GM23338 (cell line): Measurements from ENCODE around the gene COL8A2. TPM values are rescaled to one million over a fixed set of nuclear protein-coding genes. Genes with fewer than 3 reads are reported as not detected.

Experiments used
- ATAC-seq: fragments of 200-7000 bp; cut with Tn5 transposase; 3 replicates; pipeline ENCODE4 v1.9.1; 2020
- DNase-seq: peaks from one replicate; pipeline ENCODE4 v3.0.0-alpha.2; 2015; ENCODE audit warnings: low spot score
- H2AFZ ChIP-seq: fragments of 200-600 bp; sonication (generic); 2 replicates; pipeline ENCODE4 v1.8.0; 2016; ENCODE audit warnings: antibody characterized with exemption, mild to moderate bottlenecking, moderate library complexity
- H3F3A ChIP-seq: fragments of 200-600 bp; sonication (generic); replicated peaks from 2 replicates; pipeline ENCODE4 v1.8.0; 2017; ENCODE audit warnings: antibody characterized with exemption, mixed run types, low read depth
- H3K27ac ChIP-seq: fragments of 200-600 bp; sonication (generic); 2 replicates; pipeline ENCODE4 v1.6.1; 2016; ENCODE audit warnings: low read depth
- H3K27me3 ChIP-seq: fragments of 200-600 bp; sonication (generic); 2 replicates; pipeline ENCODE4 v1.8.0; 2016; ENCODE audit warnings: mild to moderate bottlenecking, mixed run types, moderate library complexity; ENCODE audit not compliant: insufficient read depth
- H3K36me3 ChIP-seq: fragments of 200-600 bp; sonication (generic); 2 replicates; pipeline ENCODE4 v1.8.0; 2016; ENCODE audit warnings: mild to moderate bottlenecking; ENCODE audit not compliant: insufficient read depth
- H3K4me1 ChIP-seq: fragments of 200-600 bp; sonication (generic); 2 replicates; pipeline ENCODE4 v1.8.0; 2016; ENCODE audit warnings: mild to moderate bottlenecking, moderate library complexity; ENCODE audit not compliant: insufficient read depth
- H3K4me2 ChIP-seq: fragments of 200-600 bp; sonication (generic); 2 replicates; pipeline ENCODE4 v1.7.1; 2017; ENCODE audit warnings: mixed run types
- H3K4me3 ChIP-seq: fragments of 200-600 bp; sonication (generic); 2 replicates; pipeline ENCODE4 v1.6.1; 2016; ENCODE audit warnings: mixed run types
- H3K79me2 ChIP-seq: fragments of 200-600 bp; sonication (generic); replicated peaks from 2 replicates; pipeline ENCODE4 v1.8.0; 2017; ENCODE audit warnings: mild to moderate bottlenecking; ENCODE audit not compliant: insufficient read depth
- H3K9me2 ChIP-seq: fragments of 200-600 bp; sonication (generic); 2 replicates; pipeline ENCODE4 v1.8.0; 2017; ENCODE audit not compliant: insufficient read depth
- H4K20me1 ChIP-seq: fragments of 200-600 bp; sonication (generic); replicated peaks from 2 replicates; pipeline ENCODE4 v1.8.0; 2017; ENCODE audit warnings: mild to moderate bottlenecking; ENCODE audit not compliant: insufficient read depth
- H3K27ac Mint-ChIP-seq: 2 replicates; pipeline ENCODE4 v1.8.0; 2020; ENCODE audit warnings: inconsistent platforms, mild to moderate bottlenecking, moderate library complexity, mixed read lengths
- H3K27me3 Mint-ChIP-seq: 3 replicates; pipeline ENCODE4 v1.8.0; 2022; ENCODE audit warnings: low read depth, mild to moderate bottlenecking, moderate library complexity, mixed read lengths, inconsistent platforms; ENCODE audit not compliant: insufficient read depth, poor library complexity
- H3K36me3 Mint-ChIP-seq: 3 replicates; pipeline ENCODE4 v1.8.0; 2021; ENCODE audit warnings: low read depth, mild to moderate bottlenecking, inconsistent platforms, moderate library complexity, mixed read lengths
- H3K4me1 Mint-ChIP-seq: 3 replicates; pipeline ENCODE4 v1.8.0; 2020; ENCODE audit warnings: mild to moderate bottlenecking, inconsistent platforms, mixed read lengths
- H3K4me3 Mint-ChIP-seq: 3 replicates; pipeline ENCODE4 v1.8.0; 2021; ENCODE audit warnings: moderate library complexity, mild to moderate bottlenecking, inconsistent platforms, mixed read lengths
- H3K9me3 Mint-ChIP-seq: 3 replicates; pipeline ENCODE4 v1.8.0; 2020; ENCODE audit warnings: moderate library complexity, mild to moderate bottlenecking, inconsistent platforms, mixed read lengths
- CREB1 ChIP-seq: fragments of 250-450 bp; sonication (Bioruptor Pico); IDR thresholded peaks from 2 replicates; pipeline ENCODE4 v1.5.0; 2020; ENCODE audit warnings: low read depth, mild to moderate bottlenecking, moderate library complexity
- CTCF ChIP-seq, 2 experiments: fragments of 200-600 bp in 1 of 2; sonication (generic) in 1 of 2; conservative IDR thresholded peaks; 2 replicates each; pipeline versions ENCODE4 v1.5.1 to v1.6.1; 2016 to 2017; ENCODE audit warnings: antibody characterized with exemption in 2 of 2, low read depth in 2 of 2, mild to moderate bottlenecking in 2 of 2, moderate library complexity in 1 of 2
- ETS1 ChIP-seq: IDR thresholded peaks from 2 replicates; pipeline ENCODE4 v1.6.1; 2016; ENCODE audit warnings: antibody characterized with exemption
- EZH2 ChIP-seq: fragments of 200-600 bp; sonication (generic); IDR thresholded peaks from one replicate; pipeline ENCODE4 v1.8.0; 2017; ENCODE audit warnings: antibody characterized with exemption, mild to moderate bottlenecking, low read depth; ENCODE audit not compliant: unreplicated experiment
- EZH2phosphoT487 ChIP-seq: fragments of 200-600 bp; sonication (generic); IDR thresholded peaks from one replicate; pipeline ENCODE4 v1.8.1; 2018; ENCODE audit warnings: antibody characterized with exemption; ENCODE audit not compliant: unreplicated experiment
- JUNB ChIP-seq: IDR thresholded peaks from one replicate; pipeline ENCODE4 v1.6.1; 2016; ENCODE audit warnings: antibody characterized with exemption; ENCODE audit not compliant: unreplicated experiment
- POLR2AphosphoS5 ChIP-seq: IDR thresholded peaks from 2 replicates; pipeline ENCODE4 v1.6.1; 2016; ENCODE audit warnings: antibody characterized with exemption, low read depth
- STAT1 ChIP-seq: IDR thresholded peaks from one replicate; pipeline ENCODE4 v1.6.1; 2016; ENCODE audit warnings: antibody characterized with exemption; ENCODE audit not compliant: unreplicated experiment
- ZNF114 ChIP-seq: fragments of 250-450 bp; sonication (Bioruptor Pico); IDR thresholded peaks from 2 replicates; pipeline ENCODE4 v1.5.0; 2020; ENCODE audit warnings: mild to moderate bottlenecking, moderate library complexity
- ZNF331 ChIP-seq: fragments of 250-450 bp; sonication (Bioruptor Pico); IDR thresholded peaks from 2 replicates; pipeline ENCODE4 v1.5.0; 2020; ENCODE audit warnings: low read depth, mild to moderate bottlenecking, moderate library complexity
- ZNF462 ChIP-seq: fragments of 250-450 bp; sonication (Bioruptor Pico); IDR thresholded peaks from 2 replicates; pipeline ENCODE4 v1.5.0; 2020; ENCODE audit warnings: mild to moderate bottlenecking, moderate library complexity
- polyA plus RNA-seq: library from polyadenylated mRNA; unstranded; fragments of >200 nt; fragmentation: Nextera tagmentation; extraction: Ambion mirVana; gene quantifications from 2 replicates; pipeline ENCODE4 v1.2.1, GENCODE V29; 2016
- total RNA-seq: library from RNA; depleted of rRNA; stranded (reverse); fragments of >200 nt; shearing (Covaris generic); gene quantifications from 2 replicates; pipeline ENCODE4 v1.2.3, GENCODE V29; 2014

The COL8A2 gene
- total and polyA plus RNA-seq, 2 experiments from 2014 or later: 0.95 to 4.9 TPM

- TF ChIP-seq ZNF462 (no peak), ETS1 (no peak), STAT1 (no peak), EZH2phosphoT487 (no peak), EZH2 (no peak), ZNF114 (CRISPR knock-in tag) (no peak), CREB1 (CRISPR knock-in tag) (no peak)
Measured at GRCh38 chr1:36122062-36123030, 2.7 kb downstream of the COL8A2 start (continued).

- DNase-seq: no peak
- TF ChIP-seq ZNF331 (CRISPR knock-in tag) (no peak), ZNF114 (CRISPR knock-in tag) (no peak), ETS1 (no peak), EZH2phosphoT487 (no peak), EZH2 (no peak), POLR2AphosphoS5 (no peak), JUNB (no peak), CTCF (conservative IDR thresholded peaks at IDR 0.05; ENCODE audit: low read depth in 2 of 2) (no peak)
Measured at GRCh38 chr1:36119456-36119855, 5.6 kb downstream of the COL8A2 start.

More at GRCh38 chr1:36119456-36119855, 5.6 kb downstream of the COL8A2 start:
- Histone ChIP-seq H3K4me3 (no peak overlapping the region), H3K4me2 (no peak overlapping the region), H3K4me1 (no peaks in the 10 kb centered on the region; the same call in 1 of the 2 replicates), H3F3A (no peaks in the 10 kb centered on the region), H3K27ac (no peak overlapping the region), H3K9me2 (no peaks in the 10 kb centered on the region), H3K36me3 (no peaks in the 10 kb centered on the region), H3K27me3 (peaks cover 23% of the 10 kb centered on the region), H3K79me2 (no peaks in the 10 kb centered on the region), H4K20me1 (no peaks in the 10 kb centered on the region), H2AFZ (no peak overlapping the region)
- no peak for ATAC-seq
- H3K27me3 Mint-ChIP-seq: peaks cover 24% of the 10 kb centered on the region
- H3K27ac Mint-ChIP-seq: no peak overlapping the region
- no peaks in the 10 kb centered on the region for H3K36me3 Mint-ChIP-seq
- H3K4me3 Mint-ChIP-seq: no peak overlapping the region
- peaks cover 6% of the 10 kb centered on the region for H3K4me1 Mint-ChIP-seq
- no peaks in the 10 kb centered on the region for H3K9me3 Mint-ChIP-seq
